Stimulated activated naive B cell treated with anti-CD40 and anti-IgM and Interleukin-4, amounts not matched to agents 10 μg/mL and 1 μg/mL and 100 μg/mL, for 72 hours (primary cell): Measurements from ENCODE around the gene FKBP10.

Source experiments
- ATAC-seq, 2 donors: fragments of 150-1000 bp; cut with Tn5 transposase; replicated peaks; 2 replicates each; pipeline ENCODE4 v1.10.0; 2021; ENCODE audit warnings: moderate library complexity in 1 of 2
- DNase-seq: peaks from one replicate; pipeline ENCODE4 v3.0.0; 2021
- H3K27ac Mint-ChIP-seq: one replicate; pipeline ENCODE4 v1.8.0; 2022; ENCODE audit warnings: mild to moderate bottlenecking, mixed read lengths
- H3K27me3 Mint-ChIP-seq, 2 donors: one replicate each; pipeline ENCODE4 v1.8.0; 2022; ENCODE audit warnings: mixed read lengths in 2 of 2
- H3K36me3 Mint-ChIP-seq, 2 donors: one replicate each; pipeline ENCODE4 v1.8.0; 2022; ENCODE audit warnings: mixed read lengths in 2 of 2, mild to moderate bottlenecking in 1 of 2
- H3K4me1 Mint-ChIP-seq, 2 donors: one replicate each; pipeline ENCODE4 v1.8.0; 2022; ENCODE audit warnings: mixed read lengths in 2 of 2, mild to moderate bottlenecking in 1 of 2
- H3K4me3 Mint-ChIP-seq, 2 donors: one replicate each; pipeline ENCODE4 v1.8.0; 2022; ENCODE audit warnings: mild to moderate bottlenecking in 2 of 2, mixed read lengths in 2 of 2, moderate library complexity in 1 of 2
- H3K9me3 Mint-ChIP-seq, 2 donors: one replicate each; pipeline ENCODE4 v1.8.0; 2022; ENCODE audit warnings: mixed read lengths in 2 of 2, mild to moderate bottlenecking in 1 of 2

The FKBP10 gene

DNA sequence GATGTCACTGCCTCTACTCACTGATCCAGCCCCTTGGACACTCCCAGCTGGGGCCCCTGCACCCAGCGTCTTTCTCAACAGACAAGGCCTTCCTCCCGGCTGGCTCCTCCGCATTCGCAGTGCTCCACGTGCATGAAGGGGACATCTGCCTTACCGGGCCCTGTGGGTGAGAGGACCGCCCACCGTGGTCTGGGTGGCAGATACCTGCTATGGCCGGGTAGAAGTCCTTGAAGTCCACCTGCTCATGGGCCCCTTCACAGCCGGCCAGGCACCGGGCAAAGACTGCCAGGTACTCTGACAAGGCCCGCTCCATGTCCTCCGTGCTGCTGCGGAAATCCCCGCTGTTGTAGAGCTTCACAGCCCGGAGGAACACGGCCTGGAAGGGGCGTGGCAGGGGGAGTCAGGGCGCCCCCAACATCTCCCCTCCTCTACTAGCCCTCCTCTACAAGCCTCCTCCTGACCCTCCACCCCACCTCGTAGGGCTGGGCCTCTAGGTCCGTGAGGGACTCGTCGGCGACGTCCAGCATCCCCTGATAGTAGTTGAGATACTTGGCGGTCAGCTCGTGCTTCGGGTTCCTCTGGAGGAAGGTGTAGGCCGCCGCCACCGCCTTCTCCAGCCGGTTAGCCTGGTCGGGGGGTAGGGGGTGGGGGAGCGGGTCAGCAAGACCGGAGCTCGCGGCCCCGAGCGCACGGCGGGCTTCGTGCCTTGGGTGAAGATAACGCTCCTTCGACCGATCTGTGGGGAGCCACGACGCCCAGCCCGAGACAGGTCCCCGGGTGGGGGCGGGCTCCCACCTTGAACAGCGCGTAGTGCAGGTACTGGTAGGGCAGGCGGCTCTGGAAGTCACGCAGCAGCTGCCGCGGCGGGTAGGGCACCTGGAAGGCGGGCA lies 1.9 kb upstream of the FKBP10 start:
- Mint-ChIP-seq H3K4me3 (peak overlapping the region; percentile 88 to 92), H3K27ac (no peak overlapping the region), H3K27me3 (peaks cover 20 to 43% of the 10 kb centered on the region in 2 donors), H3K4me1 (peaks cover 14 to 25% of the 10 kb centered on the region in 2 donors), H3K36me3 (no peaks in the 10 kb centered on the region), H3K9me3 (no peaks in the 10 kb centered on the region)
- DNase-seq (no peak), ATAC-seq (peak; percentile 40 to 48)

DNA sequence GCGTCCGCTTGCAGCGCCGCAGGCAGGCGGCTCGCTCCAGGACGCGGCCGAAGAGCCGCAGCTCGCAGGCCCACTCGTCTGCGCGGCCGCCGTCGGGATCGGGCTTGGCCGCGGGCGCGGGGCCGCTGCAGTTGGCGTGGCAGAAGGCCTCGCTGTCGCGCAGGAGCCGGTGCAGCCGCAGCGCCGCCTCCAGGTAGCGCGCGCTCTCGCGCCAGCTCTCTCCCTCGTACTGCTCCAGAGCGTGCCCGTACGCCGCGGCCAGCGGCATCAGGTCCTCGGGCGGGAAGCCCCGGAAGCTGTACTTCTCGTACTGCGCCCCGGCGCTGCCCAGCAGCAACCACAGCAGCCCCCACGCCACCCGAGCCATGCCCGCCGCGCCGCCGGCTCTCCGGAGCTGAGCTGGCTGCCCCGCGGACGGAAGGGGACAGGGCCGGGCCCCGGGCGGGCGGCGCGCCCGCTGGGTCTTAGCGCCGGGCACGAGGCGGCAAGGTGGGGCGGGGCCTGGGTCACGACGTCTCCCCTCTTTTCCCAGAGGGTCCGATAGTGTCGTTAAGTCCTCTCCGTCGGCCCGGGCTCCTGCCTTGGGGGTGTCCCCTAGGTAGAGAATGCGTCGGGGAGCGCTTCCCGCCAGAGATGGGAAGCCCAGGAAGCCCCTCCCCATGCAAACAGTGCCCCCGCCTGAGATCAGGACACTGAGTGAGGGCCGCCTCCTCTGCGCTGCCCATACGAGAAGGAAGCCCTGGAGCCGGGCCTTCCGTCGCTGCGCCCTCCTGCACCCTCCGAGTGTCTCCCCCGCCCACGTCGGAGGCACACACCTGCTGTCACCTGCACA lies 1.0 kb upstream of the FKBP10 start, which contains the start of gene P3H4:
TSS of gene P3H4 (minus strand) at position 401 of the 832 bp plus-strand sequence. CDS start at position 367, 34 bp downstream.
- Mint-ChIP-seq H3K27me3 (peaks cover 20 to 36% of the 10 kb centered on the region in 2 donors), H3K4me1 (peaks cover 14 to 25% of the 10 kb centered on the region in 2 donors), H3K27ac (peak within 1 kb of the TSS; percentile 56), H3K36me3 (no peaks in the 10 kb centered on the region), H3K4me3 (peak within 1 kb of the TSS; percentile 88 to 92), H3K9me3 (no peaks in the 10 kb centered on the region)
- ATAC-seq: peak; percentile 90 to 92
- DNase-seq: peak; percentile 73

DNA sequence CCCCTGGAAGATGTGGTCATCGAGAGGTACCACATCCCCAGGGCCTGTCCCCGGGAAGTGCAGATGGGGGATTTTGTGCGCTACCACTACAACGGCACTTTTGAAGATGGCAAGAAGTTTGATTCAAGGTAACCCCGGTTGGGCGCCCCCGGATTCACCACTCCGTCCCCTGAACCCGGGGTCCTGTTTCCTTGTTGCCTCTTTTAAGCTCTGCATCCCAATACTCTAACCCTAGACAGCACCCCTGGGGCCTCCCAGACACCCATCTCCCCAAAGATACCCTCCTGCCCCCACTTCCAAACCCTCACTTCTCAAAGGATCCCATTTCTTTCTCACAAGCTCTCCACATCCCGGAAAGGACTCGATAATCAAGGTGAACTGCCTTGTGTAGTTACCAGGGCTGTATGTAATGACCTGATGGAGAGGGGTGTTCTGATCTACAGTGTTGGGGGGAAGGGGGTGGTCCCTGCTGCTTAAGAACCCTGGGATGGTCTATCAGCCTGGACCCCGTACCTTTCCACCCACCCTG lies 412 bp downstream of the FKBP10 start:
- H3K36me3 Mint-ChIP-seq: no peaks in the 10 kb centered on the region
- H3K27me3 Mint-ChIP-seq: peaks cover 20 to 36% of the 10 kb centered on the region in 2 donors
- ATAC-seq (no peak), DNase-seq (no peak)
- peaks cover 16 to 25% of the 10 kb centered on the region in 2 donors for H3K4me1 Mint-ChIP-seq
- H3K27ac Mint-ChIP-seq: no peak overlapping the region
- peak overlapping the region; percentile 88 to 92 for H3K4me3 Mint-ChIP-seq
- no peaks in the 10 kb centered on the region for H3K9me3 Mint-ChIP-seq

DNA sequence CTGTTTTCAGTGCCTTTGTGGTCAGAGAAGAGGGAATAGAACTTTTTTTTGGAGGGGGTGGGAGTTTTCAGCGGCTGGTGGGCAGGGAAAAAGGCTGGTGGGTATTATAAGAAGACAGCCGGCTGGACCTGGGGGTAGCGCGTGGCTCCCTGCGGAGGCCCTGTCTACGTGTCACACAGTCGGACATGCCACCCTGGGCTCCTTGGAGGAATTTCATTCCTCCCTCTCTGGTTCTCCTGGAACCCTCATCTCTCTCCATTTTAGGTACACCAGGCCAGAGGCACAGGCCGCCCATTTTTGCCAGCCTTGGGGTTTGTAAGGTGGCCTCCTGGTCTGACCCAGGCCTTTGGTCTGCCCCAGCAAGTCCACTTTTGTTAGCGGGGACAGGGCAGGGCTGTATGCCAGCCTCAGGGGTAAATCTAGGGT lies 908 bp downstream of the FKBP10 start:
- peaks cover 20 to 39% of the 10 kb centered on the region in 2 donors for H3K27me3 Mint-ChIP-seq
- ATAC-seq (no peak), DNase-seq (no peak)
- peaks cover 18 to 25% of the 10 kb centered on the region in 2 donors for H3K4me1 Mint-ChIP-seq
- no peak overlapping the region for H3K27ac Mint-ChIP-seq
- H3K36me3 Mint-ChIP-seq: no peaks in the 10 kb centered on the region
- no peaks in the 10 kb centered on the region for H3K9me3 Mint-ChIP-seq
- no peak overlapping the region for H3K4me3 Mint-ChIP-seq

DNA sequence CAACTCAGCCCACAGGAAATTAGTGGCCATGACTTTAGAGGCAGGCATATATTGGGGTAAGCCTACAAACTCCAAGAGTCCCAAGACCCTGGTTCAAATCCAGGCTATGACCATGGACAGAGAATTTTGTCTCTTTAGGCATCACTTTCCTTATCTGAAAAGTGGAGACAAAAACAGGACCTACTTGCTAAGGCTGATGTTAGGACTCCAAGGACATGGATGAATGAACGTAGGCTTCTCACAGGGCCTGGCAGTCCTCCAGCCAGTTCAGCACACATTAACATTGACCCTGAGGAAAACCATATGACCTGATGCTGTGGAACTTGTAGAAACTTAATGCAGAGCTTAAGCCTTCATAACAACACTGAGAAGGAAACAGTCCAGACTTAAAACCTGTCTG lies 1.4 kb downstream of the FKBP10 start:
- Mint-ChIP-seq H3K4me1 (peaks cover 18 to 25% of the 10 kb centered on the region in 2 donors), H3K27me3 (peaks cover 20 to 38% of the 10 kb centered on the region in 2 donors), H3K4me3 (no peak overlapping the region), H3K27ac (no peak overlapping the region), H3K9me3 (no peaks in the 10 kb centered on the region), H3K36me3 (no peaks in the 10 kb centered on the region)
- ATAC-seq: no peak
- no peak for DNase-seq

DNA sequence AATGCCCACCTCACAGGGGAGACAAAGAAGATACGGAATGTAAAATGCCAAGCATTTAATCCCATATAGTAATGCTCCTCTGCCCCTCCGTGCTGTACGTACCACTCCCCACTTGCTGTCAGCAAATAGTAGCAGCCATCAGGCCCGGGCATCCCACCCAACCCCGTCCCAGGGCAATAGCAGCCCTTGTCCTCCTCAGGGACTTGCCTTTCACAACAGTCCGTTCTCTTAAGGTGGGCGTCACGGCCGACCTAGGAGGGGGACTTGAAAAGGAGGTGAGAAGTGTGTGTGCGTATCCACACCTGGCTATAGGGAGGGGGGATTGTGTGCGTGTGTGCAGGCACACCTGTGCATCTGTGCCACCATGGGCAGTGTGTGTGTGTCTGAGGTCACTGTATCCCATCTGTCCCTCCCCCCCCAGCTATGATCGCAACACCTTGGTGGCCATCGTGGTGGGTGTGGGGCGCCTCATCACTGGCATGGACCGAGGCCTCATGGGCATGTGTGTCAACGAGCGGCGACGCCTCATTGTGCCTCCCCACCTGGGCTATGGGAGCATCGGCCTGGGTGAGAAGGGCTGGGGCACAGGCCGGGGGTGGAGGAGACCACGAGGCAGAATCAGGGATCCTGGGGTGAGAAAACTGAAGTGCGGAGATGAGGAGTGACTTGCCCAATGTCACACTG lies 4.0 kb downstream of the FKBP10 start:
- Mint-ChIP-seq H3K4me1 (peaks cover 16 to 17% of the 10 kb centered on the region in 2 donors), H3K27me3 (peaks cover 12 to 37% of the 10 kb centered on the region in 2 donors), H3K4me3 (no peak overlapping the region), H3K9me3 (no peaks in the 10 kb centered on the region), H3K36me3 (no peaks in the 10 kb centered on the region), H3K27ac (no peak overlapping the region)
- no peak for DNase-seq
- no peak for ATAC-seq

DNA sequence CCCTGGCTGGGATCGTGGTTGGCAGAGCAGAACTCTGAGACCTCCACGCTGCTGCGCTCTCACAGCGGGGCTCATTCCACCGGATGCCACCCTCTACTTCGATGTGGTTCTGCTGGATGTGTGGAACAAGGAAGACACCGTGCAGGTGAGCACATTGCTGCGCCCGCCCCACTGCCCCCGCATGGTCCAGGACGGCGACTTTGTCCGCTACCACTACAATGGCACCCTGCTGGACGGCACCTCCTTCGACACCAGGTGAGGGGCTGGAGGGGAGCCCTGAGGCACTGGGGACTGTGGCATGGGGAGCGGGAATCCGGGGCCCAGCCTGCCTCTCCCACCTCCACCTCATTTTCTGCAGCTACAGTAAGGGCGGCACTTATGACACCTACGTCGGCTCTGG lies 5.2 kb downstream of the FKBP10 start:
- DNase-seq (no peak), ATAC-seq (no peak)
- Mint-ChIP-seq H3K4me1 (peaks cover 9 to 10% of the 10 kb centered on the region in 2 donors), H3K27ac (no peak overlapping the region), H3K4me3 (no peak overlapping the region), H3K9me3 (no peaks in the 10 kb centered on the region), H3K27me3 (peaks cover 5 to 27% of the 10 kb centered on the region in 2 donors), H3K36me3 (peaks cover 0 to 1% of the 10 kb centered on the region in 2 donors)

DNA sequence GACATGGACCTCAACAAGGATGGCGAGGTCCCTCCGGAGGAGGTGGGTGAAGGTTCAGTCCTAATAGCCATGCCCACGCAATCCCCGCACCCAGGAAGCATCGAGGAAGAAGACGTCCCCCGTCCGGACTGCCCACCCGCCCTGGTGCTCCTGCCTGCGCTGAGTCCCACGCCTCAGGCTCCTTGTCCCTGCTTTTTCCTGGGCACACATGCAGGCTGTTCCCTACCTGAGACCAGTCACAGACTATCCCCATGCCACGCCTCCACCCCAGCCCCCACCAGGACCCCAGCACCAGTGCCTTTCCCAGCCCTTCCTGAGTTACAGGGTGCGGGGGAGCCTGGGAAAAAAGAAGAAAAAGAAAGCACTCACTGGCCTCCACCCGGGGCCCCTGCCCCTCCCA lies 9.0 kb downstream of the FKBP10 start:
- no peak for ATAC-seq
- H3K27ac Mint-ChIP-seq: no peak overlapping the region
- no peak for DNase-seq
- H3K4me3 Mint-ChIP-seq: no peak overlapping the region
- peaks cover 0 to 21% of the 10 kb centered on the region in 2 donors for H3K27me3 Mint-ChIP-seq
- H3K4me1 Mint-ChIP-seq: peaks cover 6 to 7% of the 10 kb centered on the region in 2 donors
- peaks cover 8 to 12% of the 10 kb centered on the region in 2 donors for H3K36me3 Mint-ChIP-seq
- no peaks in the 10 kb centered on the region for H3K9me3 Mint-ChIP-seq

DNA sequence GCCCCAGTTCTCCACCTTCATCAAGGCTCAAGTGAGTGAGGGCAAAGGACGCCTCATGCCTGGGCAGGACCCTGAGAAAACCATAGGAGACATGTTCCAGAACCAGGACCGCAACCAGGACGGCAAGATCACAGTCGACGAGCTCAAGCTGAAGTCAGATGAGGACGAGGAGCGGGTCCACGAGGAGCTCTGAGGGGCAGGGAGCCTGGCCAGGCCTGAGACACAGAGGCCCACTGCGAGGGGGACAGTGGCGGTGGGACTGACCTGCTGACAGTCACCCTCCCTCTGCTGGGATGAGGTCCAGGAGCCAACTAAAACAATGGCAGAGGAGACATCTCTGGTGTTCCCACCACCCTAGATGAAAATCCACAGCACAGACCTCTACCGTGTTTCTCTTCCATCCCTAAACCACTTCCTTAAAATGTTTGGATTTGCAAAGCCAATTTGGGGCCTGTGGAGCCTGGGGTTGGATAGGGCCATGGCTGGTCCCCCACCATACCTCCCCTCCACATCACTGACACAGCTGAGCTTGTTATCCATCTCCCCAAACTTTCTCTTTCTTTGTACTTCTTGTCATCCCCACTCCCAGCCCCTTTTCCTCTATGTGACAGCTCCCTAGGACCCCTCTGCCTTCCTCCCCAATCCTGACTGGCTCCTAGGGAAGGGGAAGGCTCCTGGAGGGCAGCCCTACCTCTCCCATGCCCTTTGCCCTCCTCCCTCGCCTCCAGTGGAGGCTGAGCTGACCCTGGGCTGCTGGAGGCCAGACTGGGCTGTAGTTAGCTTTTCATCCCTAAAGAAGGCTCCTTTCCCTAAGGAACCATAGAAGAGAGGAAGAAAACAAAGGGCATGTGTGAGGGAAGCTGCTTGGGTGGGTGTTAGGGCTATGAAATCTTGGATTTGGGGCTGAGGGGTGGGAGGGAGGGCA lies 9.7 kb downstream of the FKBP10 start:
- no peak for DNase-seq
- Mint-ChIP-seq H3K27me3 (peaks cover 0 to 21% of the 10 kb centered on the region in 2 donors), H3K9me3 (no peaks in the 10 kb centered on the region), H3K4me3 (no peak overlapping the region), H3K36me3 (peaks cover 8 to 12% of the 10 kb centered on the region in 2 donors), H3K4me1 (peaks cover 6 to 7% of the 10 kb centered on the region in 2 donors), H3K27ac (peak overlapping the region; percentile 3)
- ATAC-seq: no peak

DNA sequence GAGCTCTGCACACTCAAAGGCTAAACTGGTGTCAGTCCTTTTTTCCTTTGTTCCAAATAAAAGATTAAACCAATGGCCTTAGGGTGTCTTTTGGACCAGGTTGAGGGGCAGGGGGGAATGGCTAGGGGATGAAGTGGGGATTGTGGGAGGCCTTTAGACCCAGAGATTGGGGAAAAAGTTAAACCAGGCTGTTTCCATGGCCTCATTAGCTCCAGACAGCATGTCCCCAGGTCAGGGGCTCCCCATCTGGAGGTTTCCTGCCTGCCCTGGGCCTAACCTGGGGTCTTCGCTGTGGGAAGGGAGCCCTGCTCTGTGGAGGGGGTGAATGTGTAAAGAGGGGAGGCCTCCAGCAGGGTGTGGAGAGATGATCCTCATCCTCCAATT lies 10.3 kb downstream of the FKBP10 start:
- Mint-ChIP-seq H3K9me3 (no peaks in the 10 kb centered on the region), H3K36me3 (peaks cover 8 to 12% of the 10 kb centered on the region in 2 donors), H3K4me3 (no peak overlapping the region), H3K27me3 (peaks cover 0 to 19% of the 10 kb centered on the region in 2 donors), H3K27ac (no peak overlapping the region), H3K4me1 (peaks cover 6% of the 10 kb centered on the region in 2 donors)
- DNase-seq (no peak), ATAC-seq (no peak)

DNA sequence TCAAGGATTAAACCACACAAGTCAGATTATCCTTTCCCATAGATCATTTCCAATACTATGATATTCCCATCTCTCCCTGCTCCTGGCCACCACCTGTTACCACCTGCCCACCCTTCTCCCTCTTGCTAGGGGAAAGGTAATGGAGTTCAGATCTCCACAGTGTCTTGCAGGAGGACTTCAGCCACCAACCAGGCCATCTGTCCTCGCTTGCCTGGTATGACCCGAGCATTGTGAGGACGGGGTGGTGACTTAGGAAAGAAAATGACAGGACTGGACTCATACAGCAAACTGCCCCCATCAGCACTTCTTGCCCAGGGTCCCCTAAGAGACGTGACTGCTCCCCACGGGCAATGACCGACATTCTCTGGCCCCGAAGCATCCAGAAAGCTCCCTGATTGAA lies 10.8 kb downstream of the FKBP10 start:
- no peak overlapping the region for H3K4me3 Mint-ChIP-seq
- DNase-seq (no peak), ATAC-seq (no peak)
- H3K27me3 Mint-ChIP-seq: peaks cover 0 to 15% of the 10 kb centered on the region in 2 donors
- H3K27ac Mint-ChIP-seq: peak overlapping the region; percentile 31
- H3K36me3 Mint-ChIP-seq: peaks cover 10 to 13% of the 10 kb centered on the region in 2 donors
- no peaks in the 10 kb centered on the region for H3K9me3 Mint-ChIP-seq
- peaks cover 4 to 6% of the 10 kb centered on the region in 2 donors for H3K4me1 Mint-ChIP-seq

DNA sequence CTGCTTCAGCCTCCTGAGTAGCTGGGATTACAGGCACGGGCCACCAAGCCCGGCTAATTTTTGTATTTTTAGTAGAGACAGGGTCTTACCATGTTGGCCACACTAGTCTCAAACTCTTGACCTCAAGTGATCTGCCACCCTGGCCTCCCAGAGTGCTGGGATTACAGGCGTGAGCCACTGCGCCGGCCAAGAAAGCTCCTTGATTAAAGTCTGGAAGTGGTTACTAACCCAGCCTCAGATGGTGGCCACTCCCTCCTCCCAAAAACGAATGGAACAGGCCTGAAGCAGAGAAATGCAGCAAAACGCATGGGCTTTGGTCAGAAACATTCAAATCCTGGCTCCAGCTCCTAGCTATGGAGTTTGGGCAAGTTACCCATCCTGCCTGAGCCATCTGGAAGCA lies 11.3 kb downstream of the FKBP10 start:
- H3K4me1 Mint-ChIP-seq: peaks cover 4 to 6% of the 10 kb centered on the region in 2 donors
- H3K4me3 Mint-ChIP-seq: no peak overlapping the region
- no peak for DNase-seq
- H3K27me3 Mint-ChIP-seq: peaks cover 0 to 15% of the 10 kb centered on the region in 2 donors
- H3K36me3 Mint-ChIP-seq: peaks cover 14 to 19% of the 10 kb centered on the region in 2 donors
- ATAC-seq: no peak
- H3K27ac Mint-ChIP-seq: peak overlapping the region; percentile 31
- no peaks in the 10 kb centered on the region for H3K9me3 Mint-ChIP-seq
